GM19438 (cell line): ENCODE results near the gene MID2.
"Not testable (repeated sequence)": the region's sequence is repeated elsewhere in the genome, so short reads cannot be mapped to it uniquely, and the experiment has no call there.

Experiments
- ATAC-seq: cut with Tn5 transposase; IDR thresholded peaks from one replicate; pipeline ENCODE4 v1.9.1; 2021; ENCODE audit warnings: low read depth; ENCODE audit not compliant: unreplicated experiment

MID2 gene

DNA sequence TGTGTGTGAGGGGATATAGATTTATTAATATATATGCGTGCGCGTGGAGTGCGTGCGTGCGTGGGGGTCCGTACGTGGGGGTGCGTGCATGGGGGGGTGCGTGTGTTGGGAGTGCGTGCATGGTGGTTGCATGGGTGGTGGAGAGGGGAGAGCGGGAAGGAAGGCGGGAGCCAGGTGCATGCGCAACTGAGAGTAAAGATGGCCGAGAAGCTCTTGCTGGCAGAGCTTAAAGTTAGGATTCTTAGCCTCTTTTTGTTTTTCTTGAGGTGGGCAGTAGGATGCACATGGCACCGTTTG is 110.7 kb downstream of the MID2 start:
- no peak for ATAC-seq

DNA sequence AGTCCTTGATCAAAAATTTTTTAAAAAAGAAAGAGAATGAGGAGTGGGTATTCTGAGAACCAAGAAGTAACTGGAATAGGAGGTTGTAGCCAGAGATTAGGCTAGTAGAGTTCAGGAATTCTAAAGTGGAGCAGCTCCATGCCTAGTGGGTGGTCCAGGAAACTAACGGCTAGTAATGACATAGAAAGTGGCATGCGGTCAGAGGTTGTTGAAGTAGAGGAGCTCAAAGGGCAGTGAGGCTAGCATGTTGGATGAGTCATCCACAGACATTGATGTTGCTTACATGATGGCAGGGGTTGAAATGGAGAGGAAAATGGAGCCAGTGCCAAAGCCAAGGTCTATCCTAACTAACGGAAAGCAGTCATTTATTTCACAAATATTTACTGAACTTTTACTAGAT is 114.4 kb downstream of the MID2 start:
- no peak for ATAC-seq

DNA sequence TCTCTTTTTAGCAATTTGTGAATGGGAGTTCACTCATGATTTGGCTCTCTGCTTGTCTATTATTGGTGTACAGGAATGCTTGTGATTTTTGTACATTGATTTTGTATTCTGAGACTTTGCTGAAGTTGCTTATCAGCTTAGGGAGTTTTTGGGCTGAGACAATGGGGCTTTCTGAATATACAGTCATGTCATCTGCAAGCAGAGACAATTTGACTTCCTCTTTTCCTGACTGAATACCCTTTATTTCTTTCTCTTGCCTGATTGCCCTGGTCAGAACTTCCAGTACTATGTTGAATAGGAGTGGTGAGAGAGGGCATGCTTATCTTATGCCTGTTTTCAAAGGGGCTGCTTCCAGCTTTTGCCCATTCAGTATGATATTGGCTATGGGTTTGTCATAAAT is 129.7 kb downstream of the MID2 start:
- ATAC-seq = not testable (repeated sequence)

DNA sequence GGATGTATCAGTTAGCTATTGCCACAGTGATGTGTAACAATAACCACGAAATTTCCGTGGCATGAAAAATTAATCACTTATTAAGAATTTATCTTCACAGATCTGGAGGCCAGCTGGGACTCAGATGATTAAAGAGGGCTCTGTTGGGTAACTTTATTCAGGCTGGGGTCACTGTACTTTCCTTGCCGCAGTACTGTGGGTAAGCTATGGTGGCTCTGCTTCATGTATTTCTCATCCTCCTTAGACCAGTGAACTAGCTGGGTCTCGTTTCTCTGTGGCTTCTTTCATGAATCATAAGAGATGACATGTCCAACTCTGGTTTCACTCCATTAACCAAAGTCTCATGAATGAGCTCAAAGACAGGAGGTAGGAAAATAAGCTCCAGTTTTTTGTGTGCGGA is 143.0 kb downstream of the MID2 start:
- ATAC-seq = peak; percentile 77

DNA sequence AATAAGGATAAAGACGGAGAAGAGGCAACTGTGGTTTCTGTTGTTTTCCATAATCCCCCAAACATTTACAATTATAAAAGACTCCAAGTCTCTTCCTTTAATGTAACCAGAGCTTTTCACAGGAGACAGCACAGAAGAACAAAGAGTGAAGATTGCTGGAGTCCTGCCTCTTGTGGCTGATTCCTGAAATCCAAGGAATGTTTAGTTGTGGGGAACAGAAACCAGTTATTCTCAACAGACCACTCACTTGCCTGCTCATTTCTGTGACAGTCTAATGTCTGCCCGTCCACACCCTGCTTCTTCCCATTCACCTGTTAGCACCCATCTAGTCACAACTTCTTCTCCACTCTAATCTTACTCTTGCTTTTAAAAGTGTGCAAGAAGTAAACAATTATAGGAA is 144.4 kb downstream of the MID2 start:
- no peak for ATAC-seq

DNA sequence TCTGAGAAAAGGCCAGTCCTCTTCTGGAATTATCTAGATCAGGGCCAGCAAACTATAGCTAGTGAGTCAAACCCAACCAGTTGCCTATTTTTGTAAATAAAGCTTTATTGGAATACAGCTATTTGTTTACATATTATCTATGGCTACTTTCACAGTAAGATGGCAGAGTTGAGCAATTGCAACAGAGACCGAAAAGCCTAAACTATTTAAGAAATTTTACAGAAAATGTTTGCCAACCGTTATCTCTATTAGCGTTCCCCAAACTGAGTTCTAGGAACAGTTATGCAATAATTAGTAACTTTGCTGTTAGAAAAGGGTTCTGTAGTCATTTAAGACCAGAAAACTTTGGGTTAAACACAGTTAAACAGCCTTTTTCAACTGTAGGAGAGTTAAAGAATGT is 146.0 kb downstream of the MID2 start:
- no peak for ATAC-seq
